NOMO-1 treated with dmso at 0.1 percent for 144 hours (cell line): ENCODE results near the gene LAMP2.

Experiments used
- DNase-seq: peaks from one replicate; lab custom pipeline; 2025; ENCODE audit not compliant: unreplicated experiment; lab: John Stamatoyannopoulos, UW

LAMP2 gene

DNA sequence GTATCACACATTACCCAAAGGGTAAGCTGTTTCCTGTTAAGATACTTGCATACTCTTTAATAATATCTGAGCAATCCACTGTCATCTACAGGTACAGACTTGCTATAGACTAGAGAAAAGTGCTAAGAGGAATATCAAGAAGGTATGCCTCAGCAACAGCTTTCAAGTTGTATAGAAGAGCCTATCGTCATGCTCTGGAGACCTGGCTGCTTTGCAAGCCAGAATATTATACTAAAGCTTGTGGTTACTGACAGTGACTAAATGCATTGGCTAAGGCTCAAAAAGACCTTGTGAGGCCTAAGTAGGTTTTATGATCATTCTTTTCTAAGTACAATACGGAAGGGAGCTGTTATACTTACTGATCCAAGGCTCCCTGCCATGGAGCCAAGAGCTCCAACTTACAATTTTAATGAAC lies 11.3 kb downstream of the LAMP2 start:
- DNase-seq: peak; percentile 61

DNA sequence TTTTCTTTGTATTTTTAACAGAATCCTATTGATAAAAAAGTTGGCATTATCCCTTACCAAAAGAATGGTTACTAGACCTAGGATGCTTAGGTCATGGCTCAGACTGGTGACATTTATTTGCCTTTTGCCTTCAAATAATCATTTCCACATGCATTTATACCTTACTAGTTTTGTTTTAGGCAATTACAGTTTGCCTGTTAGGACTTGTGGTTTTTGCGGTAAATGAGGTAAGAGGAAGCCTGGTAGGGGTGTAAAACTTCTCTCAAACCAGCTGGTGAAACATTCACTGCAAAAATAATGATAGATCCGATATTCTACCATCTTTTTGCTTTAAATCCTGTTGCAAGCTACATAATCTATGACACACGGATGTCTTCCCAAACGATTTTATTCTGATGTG lies 12.1 kb downstream of the LAMP2 start:
- DNase-seq: peak; percentile 76

DNA sequence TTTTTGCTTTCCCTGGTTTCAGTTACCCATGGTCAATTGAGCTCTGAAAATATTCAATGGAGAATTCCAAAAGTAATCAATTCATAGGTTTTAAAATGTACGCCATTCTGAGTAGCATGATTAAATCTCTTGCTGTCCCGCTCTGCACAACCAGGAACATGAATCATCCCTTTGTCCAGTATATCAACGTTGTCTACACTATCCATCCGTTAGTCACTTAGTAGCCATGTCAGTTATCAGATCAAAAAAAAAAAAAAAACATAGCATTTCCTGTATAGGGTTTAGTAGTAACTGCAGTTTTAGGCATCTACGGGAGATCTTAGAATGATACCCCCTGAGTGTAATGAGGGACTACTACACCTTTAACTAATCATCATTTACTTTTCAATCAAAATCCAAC lies 15.1 kb downstream of the LAMP2 start:
- no peak for DNase-seq

DNA sequence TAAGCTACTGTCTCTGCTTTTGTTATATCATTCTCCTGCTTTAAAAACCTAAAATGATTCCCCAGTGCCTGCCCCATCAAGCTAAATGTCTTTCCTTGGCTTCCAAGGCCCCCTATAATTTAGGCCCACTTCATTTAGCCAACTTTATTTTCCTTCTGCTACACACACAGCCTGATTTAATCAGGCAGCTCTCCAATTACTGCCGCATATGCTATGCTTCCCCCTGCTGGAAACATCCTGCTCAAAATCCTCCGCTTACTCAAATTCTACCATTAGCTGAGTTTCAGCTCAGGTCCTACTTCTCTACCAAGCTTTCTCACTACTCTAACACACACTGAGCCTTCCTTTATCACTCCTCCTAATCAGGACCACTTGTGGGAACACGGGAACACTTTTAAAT lies 17.0 kb downstream of the LAMP2 start:
- peak; percentile 9 for DNase-seq

DNA sequence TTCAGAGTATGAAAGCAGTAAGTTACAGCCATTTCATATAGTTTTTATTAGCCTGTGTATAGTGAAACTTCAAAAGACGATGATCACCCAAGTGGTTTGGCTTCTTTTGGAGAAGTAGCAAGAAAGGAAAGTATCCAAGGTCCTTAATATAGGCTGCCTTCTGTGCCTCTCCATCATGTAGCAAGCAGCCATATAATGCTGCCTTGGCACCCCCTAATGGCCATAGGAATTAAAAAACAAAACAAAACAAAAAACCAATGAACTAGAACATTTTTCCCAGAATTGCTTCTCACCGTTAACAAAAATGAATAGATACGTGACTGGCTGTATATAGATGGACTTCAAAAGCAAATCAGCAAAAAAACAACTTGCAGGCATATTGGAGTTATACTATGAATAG lies 18.9 kb downstream of the LAMP2 start:
- DNase-seq: no peak

DNA sequence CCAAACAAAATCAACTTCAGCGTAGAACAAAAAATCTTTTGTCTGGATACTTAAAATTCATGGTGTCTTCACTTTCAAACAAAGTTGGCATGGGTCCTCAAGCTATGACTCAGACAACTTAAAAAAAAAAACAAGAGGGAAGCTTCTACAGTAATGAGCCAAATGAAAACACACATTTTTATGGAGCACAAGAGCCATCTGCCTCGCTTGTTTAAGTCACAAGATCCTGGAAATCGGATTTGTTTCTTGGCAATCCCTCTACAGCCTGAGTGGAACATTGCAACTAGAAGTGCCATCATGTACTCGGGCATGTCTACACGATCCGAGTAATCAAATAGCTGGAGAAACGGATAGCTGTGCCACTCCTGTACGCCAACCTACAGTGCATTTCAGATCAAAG lies 22.6 kb downstream of the LAMP2 start:
- no peak for DNase-seq

DNA sequence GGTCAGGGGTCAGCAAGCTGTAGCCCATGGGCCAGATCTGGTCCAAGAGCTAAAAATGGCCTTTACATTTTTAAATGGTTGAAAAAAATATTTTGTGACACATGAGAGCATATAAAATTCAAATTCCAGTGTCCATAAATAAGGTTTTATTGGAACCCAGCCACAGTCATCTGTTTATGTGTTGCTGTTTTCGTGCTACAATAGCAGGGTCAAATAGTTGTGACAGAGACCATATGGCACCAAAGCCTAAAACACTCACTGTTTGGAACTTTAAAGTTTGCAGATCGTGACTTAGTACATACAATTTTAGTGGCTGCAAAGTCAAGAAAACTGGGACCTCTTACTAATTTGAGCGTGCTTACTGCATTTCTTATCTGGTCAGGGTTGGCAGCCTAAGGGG lies 29.2 kb downstream of the LAMP2 start:
- DNase-seq: no peak

DNA sequence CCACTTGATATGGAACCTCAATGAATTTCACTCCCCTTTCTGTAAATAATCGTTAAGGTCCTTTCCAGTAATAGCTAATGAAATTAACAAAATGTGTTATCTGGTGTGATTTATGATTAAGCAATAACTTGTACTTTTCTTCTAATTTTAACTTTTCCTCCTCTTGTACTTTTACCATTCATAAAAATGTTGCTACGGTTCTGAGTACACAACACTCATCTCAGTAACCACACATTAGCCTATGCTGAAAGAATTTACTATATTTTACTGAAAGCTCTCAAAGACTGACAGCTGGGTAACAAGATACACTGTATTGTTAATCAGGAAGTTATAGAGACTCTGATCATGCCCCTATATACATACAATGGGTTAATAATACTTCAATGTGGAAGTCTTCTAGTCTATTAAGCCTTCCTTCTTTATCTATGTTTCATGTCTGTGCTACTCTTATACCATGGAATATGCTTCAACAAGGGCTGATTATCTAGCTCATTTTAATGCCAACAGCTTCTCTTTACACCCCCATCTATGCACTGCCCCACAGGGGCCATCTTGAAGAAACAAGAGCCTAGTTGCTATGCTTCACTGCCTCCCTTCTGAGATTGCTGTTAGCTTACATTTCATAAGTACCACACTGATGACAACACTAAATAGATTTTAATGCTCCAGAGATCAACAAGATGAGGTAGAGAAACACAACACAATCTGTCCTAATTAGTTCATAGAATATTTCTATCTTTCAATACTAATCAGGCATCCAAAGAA lies 39.1 kb downstream of the LAMP2 start:
- DNase-seq: no peak

DNA sequence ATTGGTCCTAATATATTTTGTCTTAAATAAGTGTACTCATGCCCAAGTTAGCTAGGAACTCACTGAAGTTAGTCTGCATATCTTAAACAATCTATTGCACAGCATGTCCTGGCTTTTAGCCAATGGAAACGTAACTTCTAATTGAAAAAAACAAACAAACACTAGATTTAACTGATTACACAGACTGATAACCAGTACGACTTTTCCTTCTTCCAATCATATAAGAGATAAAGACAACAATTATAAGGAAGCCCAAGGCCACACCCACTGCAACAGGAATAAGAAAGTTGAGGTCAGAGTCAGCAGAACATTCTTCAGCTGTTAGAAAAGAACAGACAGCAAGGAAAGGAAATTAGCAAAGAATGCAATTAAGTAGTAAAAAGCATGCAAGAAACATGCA lies 40.8 kb downstream of the LAMP2 start:
- DNase-seq: no peak

DNA sequence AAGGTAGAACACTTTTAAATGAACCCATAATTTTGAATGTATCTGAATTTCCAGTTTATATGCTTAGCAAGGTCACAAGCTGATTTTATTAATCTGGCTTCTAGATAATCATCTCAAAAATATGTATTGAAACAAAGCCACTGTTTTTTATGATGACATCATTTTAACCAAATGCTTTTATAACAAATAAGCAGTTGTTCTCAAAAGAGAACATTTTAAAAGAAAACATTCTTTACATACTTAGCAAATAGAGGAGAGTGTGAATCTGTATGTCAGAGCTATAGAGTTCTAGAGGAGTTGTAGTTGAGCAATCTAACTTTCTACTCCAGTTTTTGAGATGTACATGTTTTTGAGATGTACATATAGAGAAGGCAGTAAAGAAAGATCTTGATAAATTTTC lies 42.5 kb downstream of the LAMP2 start:
- DNase-seq: no peak

DNA sequence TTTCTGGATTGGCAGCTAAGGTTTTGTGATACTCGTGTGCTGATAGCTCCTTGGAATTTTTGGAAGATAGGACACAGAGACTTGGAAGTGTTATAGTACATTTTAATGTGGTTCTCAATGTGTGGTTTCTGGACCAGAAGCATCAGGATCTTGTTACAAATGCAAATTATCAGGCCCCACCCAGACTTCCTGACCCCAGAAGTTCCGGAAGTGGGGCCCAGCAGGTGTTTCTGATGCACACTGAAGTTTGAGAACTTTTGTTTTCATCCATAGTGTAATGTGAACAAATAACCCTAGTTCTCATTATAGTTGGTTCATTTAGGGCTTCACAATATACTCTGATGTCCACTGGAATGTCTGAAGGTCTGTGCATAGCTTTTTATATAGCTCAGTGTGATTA lies 49.6 kb downstream of the LAMP2 start:
- no peak for DNase-seq

DNA sequence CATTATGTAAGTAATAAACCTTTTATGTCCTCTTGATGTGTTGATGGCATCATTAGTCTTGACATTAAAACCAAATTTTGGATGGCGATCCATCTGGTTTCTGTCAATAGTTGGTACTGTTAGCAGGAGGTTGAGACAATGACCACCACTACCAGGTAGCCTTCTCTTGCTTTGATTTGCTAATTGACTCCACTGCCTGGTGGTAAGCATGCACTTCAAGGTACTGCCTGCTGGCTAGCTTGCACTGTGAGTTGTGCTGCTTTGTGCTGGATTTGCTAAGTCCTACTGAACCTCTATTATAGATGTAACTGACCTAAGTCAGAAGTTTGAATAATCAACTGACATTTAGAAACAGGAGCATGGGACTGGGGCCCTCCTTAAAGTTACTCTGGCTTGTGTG lies 60.9 kb downstream of the LAMP2 start:
- DNase-seq: no peak

DNA sequence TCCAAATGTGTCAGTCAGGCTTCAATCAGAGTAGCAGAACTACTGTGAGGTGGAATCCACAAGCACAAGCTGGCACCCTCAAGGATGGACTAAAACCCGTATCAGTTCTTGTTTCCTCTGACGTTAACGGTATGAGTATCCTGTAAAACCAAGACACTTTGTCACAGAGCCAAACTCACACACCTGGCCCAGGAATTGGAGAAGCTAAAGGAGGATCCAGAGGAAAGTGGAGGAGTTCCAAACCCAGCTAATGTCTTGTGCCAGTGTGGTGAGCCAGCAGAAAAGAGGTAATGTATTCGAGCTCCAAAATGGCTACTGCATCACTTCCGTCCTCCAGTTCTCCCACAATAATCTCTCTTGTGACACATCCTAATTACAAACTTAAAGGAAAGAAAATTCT lies 62.5 kb downstream of the LAMP2 start:
- no peak for DNase-seq

DNA sequence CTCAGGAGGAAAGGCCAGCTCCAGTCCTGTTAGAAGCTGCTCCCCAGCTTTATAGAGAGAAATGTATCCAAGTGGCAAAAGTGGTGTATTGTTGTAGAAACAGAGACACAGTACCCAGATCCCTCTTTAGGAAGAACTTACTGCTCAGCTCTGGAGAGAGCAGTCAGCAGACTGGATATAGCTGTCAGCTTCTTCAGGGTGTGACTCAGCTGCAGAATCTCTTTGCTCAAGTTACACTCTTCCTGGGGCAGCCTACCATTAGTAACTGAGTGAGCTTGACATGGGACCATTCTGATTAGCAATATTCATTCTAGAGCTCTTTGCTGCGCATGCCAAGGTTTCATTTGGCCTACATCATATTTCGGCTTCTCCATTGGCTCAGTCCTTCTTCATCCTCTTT lies 66.7 kb downstream of the LAMP2 start:
- DNase-seq: no peak

DNA sequence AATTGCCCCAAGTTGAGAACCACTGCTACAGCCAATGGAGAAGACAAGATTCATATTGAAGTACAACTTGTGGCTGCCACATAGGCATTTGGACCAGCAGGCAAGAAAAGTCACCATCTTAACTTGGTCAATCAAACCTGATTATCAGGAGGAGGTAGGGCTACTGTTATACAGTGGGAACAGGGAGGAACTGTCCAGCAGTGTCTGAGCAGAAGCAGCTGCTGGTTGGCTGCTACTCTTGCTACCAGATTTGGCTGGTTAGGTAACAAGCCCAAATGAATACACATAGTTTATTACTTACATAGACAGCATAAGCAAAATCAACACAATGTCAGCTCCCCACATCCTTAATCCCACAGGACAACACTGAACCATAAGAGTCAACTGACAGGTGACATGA lies 67.8 kb downstream of the LAMP2 start:
- no peak for DNase-seq

DNA sequence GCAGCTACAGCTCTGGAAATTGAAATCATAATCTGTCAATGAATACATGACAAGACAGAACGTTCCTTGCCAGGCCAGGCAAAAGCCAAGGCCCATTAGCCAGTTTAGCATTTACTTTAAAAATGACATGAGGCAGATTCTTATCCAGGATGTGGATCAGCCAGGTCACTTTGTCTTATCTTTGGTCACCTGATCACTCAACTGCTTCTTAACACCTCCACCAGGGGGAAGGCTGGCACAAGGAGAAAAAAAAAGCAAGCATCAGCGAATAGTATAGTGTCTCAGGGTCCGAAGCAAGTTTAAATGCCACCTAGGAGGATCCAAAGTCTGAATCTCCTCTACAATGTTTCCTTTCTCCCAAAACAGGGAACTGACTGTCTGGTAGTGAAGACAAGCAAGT lies 88.4 kb downstream of the LAMP2 start:
- DNase-seq: peak; percentile 35

DNA sequence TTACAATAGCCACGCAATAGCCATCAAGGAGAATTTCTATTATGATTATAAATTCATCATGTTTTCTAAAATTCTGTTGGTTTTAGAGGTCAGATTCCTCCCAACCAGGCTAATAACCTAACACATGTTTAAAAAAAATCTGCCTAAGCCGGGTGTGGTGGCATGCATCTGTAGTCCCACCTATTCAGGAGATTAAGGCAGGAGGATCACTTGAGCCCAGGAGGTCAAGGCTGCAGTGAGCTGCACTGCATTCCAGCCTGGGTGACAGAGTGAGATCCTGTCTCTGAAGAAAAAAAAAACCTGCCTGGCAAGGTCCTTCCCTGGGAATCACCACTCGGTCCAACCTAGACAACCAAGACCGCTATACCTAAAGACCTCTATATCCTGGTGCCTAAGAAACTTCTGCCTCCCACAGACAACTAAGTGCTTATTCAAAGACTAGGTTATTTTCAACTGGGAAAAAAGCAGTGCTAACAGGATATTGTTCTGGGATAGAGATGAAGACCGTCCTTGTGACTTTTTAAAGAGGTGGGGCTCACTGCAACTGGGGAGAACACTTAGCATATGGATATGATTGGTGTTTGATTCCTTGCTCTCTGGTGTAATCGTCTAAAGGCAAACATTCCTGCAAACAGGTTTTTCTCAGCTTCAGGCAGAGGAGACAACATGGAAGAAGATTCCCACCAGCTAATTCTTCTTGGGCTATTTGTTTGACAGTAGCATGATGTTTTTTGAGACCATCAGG lies 89.0 kb downstream of the LAMP2 start:
- DNase-seq: no peak

DNA sequence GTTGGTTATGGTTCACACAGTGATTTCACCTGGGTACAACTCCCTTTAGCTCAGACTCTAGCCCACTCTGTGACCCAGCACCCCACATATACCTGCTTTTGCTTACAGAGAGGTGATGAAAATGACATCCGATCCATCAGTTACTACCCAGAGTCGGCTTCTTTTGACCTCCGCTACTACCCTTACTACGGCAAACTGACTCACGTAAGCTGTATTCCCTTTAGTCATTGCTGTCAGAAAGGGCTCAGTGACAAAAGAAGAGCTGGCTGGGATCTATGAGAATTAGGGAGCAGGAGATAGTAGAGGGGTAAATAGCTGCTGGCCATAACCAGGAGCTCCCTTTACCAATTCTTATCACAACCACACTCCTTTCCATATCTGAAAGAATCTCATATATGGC lies 90.5 kb downstream of the LAMP2 start:
- no peak for DNase-seq
